ENCODE results near the gene FRA10AC1.

Gene FRA10AC1

DNA sequence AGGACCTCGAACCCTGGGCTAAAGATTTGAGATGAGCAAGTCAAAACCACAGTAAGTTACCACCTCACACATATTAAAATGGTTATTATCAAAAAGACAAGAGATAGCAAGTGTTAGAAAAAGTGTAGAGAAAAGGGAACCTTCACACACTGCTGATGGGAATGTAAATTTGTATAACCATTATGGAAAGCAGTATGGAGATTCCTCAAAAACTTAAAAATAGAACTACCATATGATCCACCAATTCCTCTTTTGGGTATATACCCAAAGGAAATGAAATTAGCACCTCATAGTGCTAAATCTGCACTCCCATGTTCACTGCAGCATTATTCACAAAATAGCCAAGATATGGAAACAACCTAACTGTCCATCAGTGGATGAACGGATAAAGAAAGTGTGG, 20.8 kb upstream of the FRA10AC1 start:
- no peak overlapping the region for H3K27ac ChIP-seq (ENCODE audit: insufficient read depth, low read length, poor library complexity, severe bottlenecking)
- H3K36me3 ChIP-seq (ENCODE audit: control insufficient read depth, insufficient read depth, low read length), result no peaks in the 10 kb centered on the region
- H3K27me3 ChIP-seq (replicated peaks; ENCODE audit: control insufficient read depth, insufficient read depth, low read length, poor library complexity, severe bottlenecking), result no peaks in the 10 kb centered on the region
- no peaks in the 10 kb centered on the region for H3K9me3 ChIP-seq (ENCODE audit: control insufficient read depth, low read length)
- no peaks in the 10 kb centered on the region for H3K4me1 ChIP-seq (ENCODE audit: control insufficient read depth, insufficient read depth, low read length, poor library complexity, severe bottlenecking)
- H3K4me3 ChIP-seq (ENCODE audit: insufficient read depth, low read depth, low read length, poor library complexity, severe bottlenecking), result no peak overlapping the region
- DNase-seq, result no peak

DNA sequence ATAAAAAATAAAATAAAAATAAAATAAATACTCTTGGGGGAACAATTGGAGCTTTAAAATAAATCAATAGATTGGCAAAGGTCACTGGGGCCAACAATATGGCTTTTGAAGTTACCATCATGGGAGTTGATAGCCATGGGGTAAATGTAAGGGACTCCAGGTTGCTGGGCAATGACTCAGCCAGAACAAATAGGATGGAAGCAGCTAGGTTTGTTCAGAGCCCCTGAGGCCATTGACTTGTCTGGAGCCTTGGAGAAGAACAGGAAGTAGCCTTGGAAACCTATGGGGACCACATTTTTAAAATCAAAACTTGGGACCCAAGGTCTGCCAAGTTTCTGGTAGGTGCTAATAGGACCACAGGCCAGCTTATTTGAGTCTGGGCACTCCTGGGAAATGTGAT, 20.2 kb upstream of the FRA10AC1 start:
- Histone ChIP-seq H3K36me3 (ENCODE audit: control insufficient read depth, insufficient read depth, low read length) (no peaks in the 10 kb centered on the region), H3K27ac (ENCODE audit: insufficient read depth, low read length, poor library complexity, severe bottlenecking) (no peak overlapping the region), H3K4me3 (ENCODE audit: insufficient read depth, low read depth, low read length, poor library complexity, severe bottlenecking) (no peak overlapping the region), H3K9me3 (ENCODE audit: control insufficient read depth, low read length) (no peaks in the 10 kb centered on the region), H3K4me1 (ENCODE audit: control insufficient read depth, insufficient read depth, low read length, poor library complexity, severe bottlenecking) (no peaks in the 10 kb centered on the region), H3K27me3 (replicated peaks; ENCODE audit: control insufficient read depth, insufficient read depth, low read length, poor library complexity, severe bottlenecking) (no peaks in the 10 kb centered on the region)
- DNase-seq, result no peak

DNA sequence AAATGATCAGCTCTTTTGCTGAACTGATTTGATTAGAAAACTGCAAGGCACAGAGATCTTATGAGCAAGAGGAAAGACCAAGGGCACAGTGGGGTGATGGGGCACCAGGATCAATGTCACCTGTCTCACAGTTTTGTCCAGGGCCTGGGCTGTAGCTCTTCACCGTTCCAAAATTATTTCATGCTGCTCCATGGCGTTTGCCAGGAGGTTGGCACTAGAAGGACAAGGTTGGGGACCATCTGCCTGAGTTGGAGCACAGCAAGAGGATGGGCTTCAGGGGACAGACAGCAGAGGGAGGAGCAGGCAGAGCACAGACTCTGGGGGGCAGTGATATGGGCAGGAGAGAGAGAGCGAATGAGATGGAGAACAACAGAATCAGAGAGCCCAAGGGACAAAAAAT, 17.5 kb upstream of the FRA10AC1 start:
- no peak overlapping the region for H3K4me3 ChIP-seq (ENCODE audit: insufficient read depth, low read depth, low read length, poor library complexity, severe bottlenecking)
- no peak overlapping the region for H3K27ac ChIP-seq (ENCODE audit: insufficient read depth, low read length, poor library complexity, severe bottlenecking)
- H3K9me3 ChIP-seq (ENCODE audit: control insufficient read depth, low read length), result no peaks in the 10 kb centered on the region
- no peak for DNase-seq
- no peaks in the 10 kb centered on the region for H3K36me3 ChIP-seq (ENCODE audit: control insufficient read depth, insufficient read depth, low read length)
- H3K4me1 ChIP-seq (ENCODE audit: control insufficient read depth, insufficient read depth, low read length, poor library complexity, severe bottlenecking), result no peaks in the 10 kb centered on the region
- no peaks in the 10 kb centered on the region for H3K27me3 ChIP-seq (replicated peaks; ENCODE audit: control insufficient read depth, insufficient read depth, low read length, poor library complexity, severe bottlenecking)

DNA sequence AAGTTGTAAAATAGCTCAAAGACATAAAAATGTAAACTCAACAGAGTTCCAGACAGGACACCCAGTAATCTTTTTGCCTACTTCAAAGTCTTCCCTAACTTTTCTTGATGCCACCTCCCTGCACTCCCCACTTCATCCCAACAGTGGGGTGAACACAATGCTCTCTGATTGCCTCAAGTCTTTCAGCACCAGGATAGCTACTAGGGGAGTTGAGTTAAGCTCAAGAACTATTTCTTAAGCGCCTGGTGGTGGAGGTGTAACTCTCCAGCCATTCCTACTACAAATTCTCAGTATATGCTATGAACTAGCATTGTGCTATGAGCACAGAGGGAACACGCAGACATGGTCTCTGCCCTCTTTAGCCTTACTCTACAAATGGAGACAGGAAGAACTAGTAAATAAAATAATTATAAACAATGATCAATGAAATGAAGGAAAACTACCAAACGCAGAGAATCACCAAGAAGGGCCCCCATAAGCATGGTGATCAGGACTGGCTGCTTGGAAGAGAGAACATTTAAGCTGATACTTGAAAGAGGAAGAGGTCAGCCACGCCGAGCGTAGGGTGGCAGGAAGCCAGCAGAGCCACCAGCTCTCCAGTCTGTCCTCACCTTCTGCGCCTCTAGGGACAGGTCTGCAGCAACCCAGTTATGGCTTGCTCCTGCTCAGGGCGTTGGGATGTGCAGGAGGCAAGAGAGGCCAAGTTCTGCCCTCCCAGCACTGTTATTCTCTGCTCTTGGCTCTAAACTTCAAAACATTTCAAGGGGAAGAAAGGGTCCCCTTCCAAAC, 16.7 kb upstream of the FRA10AC1 start:
- Histone ChIP-seq H3K27ac (ENCODE audit: insufficient read depth, low read length, poor library complexity, severe bottlenecking) (no peak overlapping the region), H3K4me1 (ENCODE audit: control insufficient read depth, insufficient read depth, low read length, poor library complexity, severe bottlenecking) (no peaks in the 10 kb centered on the region), H3K4me3 (ENCODE audit: insufficient read depth, low read depth, low read length, poor library complexity, severe bottlenecking) (no peak overlapping the region), H3K36me3 (ENCODE audit: control insufficient read depth, insufficient read depth, low read length) (no peaks in the 10 kb centered on the region), H3K27me3 (replicated peaks; ENCODE audit: control insufficient read depth, insufficient read depth, low read length, poor library complexity, severe bottlenecking) (no peaks in the 10 kb centered on the region), H3K9me3 (ENCODE audit: control insufficient read depth, low read length) (no peaks in the 10 kb centered on the region)
- DNase-seq, result no peak

DNA sequence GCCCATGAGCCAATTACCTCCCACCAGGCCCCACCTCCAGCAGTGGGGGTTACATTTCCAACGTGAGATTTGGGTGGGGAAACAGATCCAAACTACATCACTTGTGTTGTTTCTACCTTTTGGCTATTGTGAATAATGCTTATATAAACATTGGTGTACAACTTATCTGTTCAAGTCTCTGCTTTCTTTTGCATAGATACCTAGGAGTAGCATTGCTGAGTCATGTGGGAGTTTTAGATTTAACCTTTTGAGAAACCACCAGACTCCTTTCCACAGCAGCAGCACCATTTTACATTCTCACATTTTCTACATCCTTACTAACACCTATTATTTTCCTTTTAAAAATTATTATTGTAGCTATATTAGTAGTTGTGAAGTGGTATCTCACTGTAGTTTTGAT, 14.4 kb upstream of the FRA10AC1 start:
- H3K9me3 ChIP-seq (ENCODE audit: control insufficient read depth, low read length), result no peaks in the 10 kb centered on the region
- H3K36me3 ChIP-seq (ENCODE audit: control insufficient read depth, insufficient read depth, low read length), result no peaks in the 10 kb centered on the region
- no peak overlapping the region for H3K27ac ChIP-seq (ENCODE audit: insufficient read depth, low read length, poor library complexity, severe bottlenecking)
- H3K4me1 ChIP-seq (ENCODE audit: control insufficient read depth, insufficient read depth, low read length, poor library complexity, severe bottlenecking), result no peaks in the 10 kb centered on the region
- no peak for DNase-seq
- H3K4me3 ChIP-seq (ENCODE audit: insufficient read depth, low read depth, low read length, poor library complexity, severe bottlenecking), result no peak overlapping the region
- no peaks in the 10 kb centered on the region for H3K27me3 ChIP-seq (replicated peaks; ENCODE audit: control insufficient read depth, insufficient read depth, low read length, poor library complexity, severe bottlenecking)

DNA sequence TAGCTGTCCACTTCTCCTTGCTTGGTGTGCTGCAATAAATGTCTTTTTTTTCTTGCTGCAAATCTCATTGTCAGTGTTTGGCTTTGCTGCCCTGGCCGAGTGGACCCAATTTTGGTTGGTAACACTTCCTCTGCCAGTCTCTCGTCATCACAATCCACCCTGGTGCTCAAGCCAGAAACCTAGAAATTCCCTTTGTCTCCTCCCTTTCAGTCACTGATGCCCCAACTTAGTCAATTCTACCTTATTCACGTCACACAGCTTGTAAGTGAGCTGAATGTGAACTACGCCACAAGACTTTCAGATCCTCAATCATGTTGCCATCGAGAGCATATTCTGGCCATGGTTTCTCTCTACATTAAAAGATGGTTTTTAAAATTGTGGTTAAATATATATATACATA, 13.0 kb upstream of the FRA10AC1 start:
- DNase-seq, result no peak

DNA sequence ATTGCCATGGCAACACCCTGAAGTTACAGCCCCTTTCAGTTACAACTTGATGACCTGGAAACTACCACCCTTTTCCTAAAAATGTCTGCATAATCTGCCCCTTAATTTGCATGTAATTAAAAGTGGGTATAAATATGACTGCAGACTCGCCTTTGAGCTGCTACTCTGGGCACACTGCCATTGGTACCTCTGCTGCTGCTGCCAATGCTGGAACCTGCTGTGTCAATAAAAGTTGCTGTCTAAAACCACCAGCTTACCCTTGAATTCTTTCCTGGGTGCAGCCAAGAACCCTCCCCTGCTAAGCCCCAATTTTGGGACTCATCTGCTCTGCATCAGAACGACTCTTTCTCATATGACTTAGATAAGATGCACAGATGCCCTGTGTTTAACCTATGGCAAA, 10.2 kb upstream of the FRA10AC1 start:
- DNase-seq, result no peak
- Histone ChIP-seq H3K27ac (ENCODE audit: insufficient read depth, low read length, poor library complexity, severe bottlenecking) (no peak overlapping the region), H3K27me3 (replicated peaks; ENCODE audit: control insufficient read depth, insufficient read depth, low read length, poor library complexity, severe bottlenecking) (no peaks in the 10 kb centered on the region), H3K4me1 (ENCODE audit: control insufficient read depth, insufficient read depth, low read length, poor library complexity, severe bottlenecking) (no peaks in the 10 kb centered on the region), H3K36me3 (ENCODE audit: control insufficient read depth, insufficient read depth, low read length) (no peaks in the 10 kb centered on the region), H3K9me3 (ENCODE audit: control insufficient read depth, low read length) (no peaks in the 10 kb centered on the region), H3K4me3 (ENCODE audit: insufficient read depth, low read depth, low read length, poor library complexity, severe bottlenecking) (no peak overlapping the region)

More for the DNA sequence above, 13.0 kb upstream of the FRA10AC1 start:
- H3K4me3 ChIP-seq (ENCODE audit: insufficient read depth, low read depth, low read length, poor library complexity, severe bottlenecking), result no peak overlapping the region
- no peaks in the 10 kb centered on the region for H3K4me1 ChIP-seq (ENCODE audit: control insufficient read depth, insufficient read depth, low read length, poor library complexity, severe bottlenecking)
- H3K36me3 ChIP-seq (ENCODE audit: control insufficient read depth, insufficient read depth, low read length), result no peaks in the 10 kb centered on the region
- H3K27me3 ChIP-seq (replicated peaks; ENCODE audit: control insufficient read depth, insufficient read depth, low read length, poor library complexity, severe bottlenecking), result no peaks in the 10 kb centered on the region
- no peaks in the 10 kb centered on the region for H3K9me3 ChIP-seq (ENCODE audit: control insufficient read depth, low read length)
- H3K27ac ChIP-seq (ENCODE audit: insufficient read depth, low read length, poor library complexity, severe bottlenecking), result no peak overlapping the region

DNA sequence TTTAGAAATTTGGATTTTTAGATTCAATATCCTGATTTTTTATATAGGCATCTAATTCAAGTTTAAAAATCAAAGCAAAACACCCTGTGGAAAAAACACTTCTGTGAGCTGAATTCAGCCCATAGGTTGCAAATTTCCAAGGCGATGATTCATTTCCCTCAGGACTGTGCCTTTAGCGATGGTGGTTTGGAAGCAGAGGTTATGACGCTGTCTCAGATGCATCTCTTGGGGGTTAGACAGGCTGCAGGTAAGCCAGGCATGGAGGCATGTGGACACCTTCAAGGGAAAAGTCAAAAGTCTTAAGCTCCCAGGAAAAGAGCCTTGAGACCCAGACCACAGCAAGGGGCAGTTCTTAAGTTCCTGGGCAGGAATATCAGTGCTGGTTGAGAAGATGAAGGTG, 9.5 kb upstream of the FRA10AC1 start:
- Histone ChIP-seq H3K36me3 (ENCODE audit: control insufficient read depth, insufficient read depth, low read length) (no peaks in the 10 kb centered on the region), H3K27me3 (replicated peaks; ENCODE audit: control insufficient read depth, insufficient read depth, low read length, poor library complexity, severe bottlenecking) (no peaks in the 10 kb centered on the region), H3K27ac (ENCODE audit: insufficient read depth, low read length, poor library complexity, severe bottlenecking) (no peak overlapping the region), H3K4me3 (ENCODE audit: insufficient read depth, low read depth, low read length, poor library complexity, severe bottlenecking) (no peak overlapping the region), H3K9me3 (ENCODE audit: control insufficient read depth, low read length) (no peaks in the 10 kb centered on the region), H3K4me1 (ENCODE audit: control insufficient read depth, insufficient read depth, low read length, poor library complexity, severe bottlenecking) (no peaks in the 10 kb centered on the region)
- no peak for DNase-seq

DNA sequence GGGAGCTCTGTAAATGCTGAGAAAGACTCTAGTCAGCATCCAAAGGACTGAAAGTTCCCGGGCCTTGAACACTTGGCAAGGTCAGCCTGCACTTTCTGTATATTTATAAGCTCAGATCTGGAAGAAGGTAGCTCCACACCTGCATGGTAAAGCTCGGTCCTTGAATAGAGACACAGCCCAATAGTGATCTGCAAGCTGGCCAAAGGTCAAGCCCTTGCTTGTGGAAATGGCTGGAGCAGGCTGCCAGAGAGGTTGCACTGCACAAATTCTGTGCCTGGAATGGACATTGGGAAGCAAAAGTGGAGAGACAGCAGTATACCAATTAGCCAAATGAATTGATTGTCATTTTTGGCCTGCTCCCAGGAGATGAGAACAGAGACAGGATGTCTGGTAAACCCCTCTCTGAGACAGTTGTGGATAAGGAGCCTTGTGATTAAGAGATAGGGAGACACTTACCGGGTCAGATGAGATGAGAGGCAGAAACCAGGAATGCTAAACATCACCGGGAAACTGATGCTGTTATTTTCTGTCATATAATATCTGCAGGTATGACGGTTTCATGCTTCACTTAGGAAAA, 8.0 kb upstream of the FRA10AC1 start:
- H3K9me3 ChIP-seq (ENCODE audit: control insufficient read depth, low read length), result no peaks in the 10 kb centered on the region
- DNase-seq, result no peak
- H3K4me3 ChIP-seq (ENCODE audit: insufficient read depth, low read depth, low read length, poor library complexity, severe bottlenecking), result no peak overlapping the region

DNA sequence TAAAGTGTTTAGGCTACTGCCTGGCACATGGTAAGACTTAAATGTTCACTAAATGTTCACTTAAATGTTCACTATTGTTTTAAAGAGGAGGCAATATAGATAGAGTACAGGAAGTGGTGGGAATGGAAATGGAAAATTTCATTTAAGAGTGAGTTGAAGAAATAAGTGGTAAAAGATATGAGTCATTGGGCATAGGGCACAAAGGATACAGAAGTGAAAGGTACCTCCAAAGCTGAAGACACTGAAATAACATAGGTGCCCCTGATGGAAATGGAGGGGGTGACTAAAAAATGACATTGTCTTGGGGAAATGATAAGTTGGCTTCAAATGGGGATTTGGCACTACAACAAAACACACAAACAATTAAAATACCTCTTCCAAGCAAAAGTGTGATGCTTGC, 5.2 kb upstream of the FRA10AC1 start:
- no peak overlapping the region for H3K27ac ChIP-seq (ENCODE audit: insufficient read depth, low read length, poor library complexity, severe bottlenecking)
- no peak for DNase-seq
- no peaks in the 10 kb centered on the region for H3K27me3 ChIP-seq (replicated peaks; ENCODE audit: control insufficient read depth, insufficient read depth, low read length, poor library complexity, severe bottlenecking)
- no peaks in the 10 kb centered on the region for H3K4me1 ChIP-seq (ENCODE audit: control insufficient read depth, insufficient read depth, low read length, poor library complexity, severe bottlenecking)
- no peaks in the 10 kb centered on the region for H3K9me3 ChIP-seq (ENCODE audit: control insufficient read depth, low read length)
- no peak overlapping the region for H3K4me3 ChIP-seq (ENCODE audit: insufficient read depth, low read depth, low read length, poor library complexity, severe bottlenecking)
- H3K36me3 ChIP-seq (ENCODE audit: control insufficient read depth, insufficient read depth, low read length), result no peaks in the 10 kb centered on the region

More for the DNA sequence above, 8.0 kb upstream of the FRA10AC1 start:
- Histone ChIP-seq H3K4me1 (ENCODE audit: control insufficient read depth, insufficient read depth, low read length, poor library complexity, severe bottlenecking) (no peaks in the 10 kb centered on the region), H3K36me3 (ENCODE audit: control insufficient read depth, insufficient read depth, low read length) (no peaks in the 10 kb centered on the region), H3K27ac (ENCODE audit: insufficient read depth, low read length, poor library complexity, severe bottlenecking) (no peak overlapping the region), H3K27me3 (replicated peaks; ENCODE audit: control insufficient read depth, insufficient read depth, low read length, poor library complexity, severe bottlenecking) (no peaks in the 10 kb centered on the region)

Data from effector memory CD4-positive, alpha-beta T cell (primary cell).